HG02884 (cell line): ENCODE results near the gene KLF12.

Experiments
- ATAC-seq: cut with Tn5 transposase; IDR thresholded peaks from one replicate; pipeline ENCODE4 v1.9.1; 2021; ENCODE audit warnings: mild to moderate bottlenecking, moderate library complexity; ENCODE audit not compliant: unreplicated experiment

KLF12 gene

DNA sequence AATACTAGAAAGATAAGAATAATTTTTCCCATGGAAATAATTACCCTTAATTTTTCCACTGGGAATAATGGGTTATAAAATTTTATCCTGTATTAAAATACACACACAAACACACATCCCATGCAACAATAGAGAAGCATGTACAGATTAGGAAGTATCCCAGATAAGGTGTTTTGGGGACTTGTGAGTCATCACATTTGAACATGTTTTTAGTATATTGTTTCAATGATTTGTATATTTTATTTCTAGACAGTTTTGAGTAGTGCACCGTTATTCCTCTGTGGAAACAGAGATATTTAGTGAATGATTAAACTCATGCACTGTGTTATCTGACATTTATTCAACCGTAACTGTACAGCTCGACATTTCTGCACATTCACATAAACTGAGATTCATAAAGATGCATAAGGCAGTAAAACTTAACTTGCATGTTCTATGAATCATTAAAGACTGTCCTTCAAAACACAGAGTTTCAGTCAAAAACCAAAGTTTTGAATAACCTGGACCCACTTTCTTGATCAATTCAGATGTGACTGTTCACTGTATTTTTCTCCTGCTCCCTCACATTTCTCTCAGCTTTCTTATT is 30.1 kb downstream of the KLF12 start:
- no peak for ATAC-seq

DNA sequence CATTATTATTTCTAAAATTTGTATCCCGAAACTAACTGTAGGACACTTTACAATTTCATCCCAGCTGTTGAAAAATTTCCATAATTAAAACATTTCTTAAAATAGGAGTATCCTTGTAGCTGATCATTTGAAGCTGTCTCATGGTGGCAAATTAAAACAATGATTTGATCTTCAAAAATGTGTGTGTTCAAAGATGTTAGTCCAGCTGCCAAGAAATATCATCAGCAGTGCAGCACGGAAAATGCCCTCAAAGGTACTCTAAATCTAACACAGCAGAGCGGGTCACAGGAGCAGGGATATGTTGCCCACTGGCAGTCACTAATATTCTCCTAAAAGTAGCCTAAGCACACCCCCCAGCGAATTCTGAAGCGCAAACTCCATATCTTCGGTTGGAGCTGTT is 31.0 kb downstream of the KLF12 start:
- no peak for ATAC-seq

DNA sequence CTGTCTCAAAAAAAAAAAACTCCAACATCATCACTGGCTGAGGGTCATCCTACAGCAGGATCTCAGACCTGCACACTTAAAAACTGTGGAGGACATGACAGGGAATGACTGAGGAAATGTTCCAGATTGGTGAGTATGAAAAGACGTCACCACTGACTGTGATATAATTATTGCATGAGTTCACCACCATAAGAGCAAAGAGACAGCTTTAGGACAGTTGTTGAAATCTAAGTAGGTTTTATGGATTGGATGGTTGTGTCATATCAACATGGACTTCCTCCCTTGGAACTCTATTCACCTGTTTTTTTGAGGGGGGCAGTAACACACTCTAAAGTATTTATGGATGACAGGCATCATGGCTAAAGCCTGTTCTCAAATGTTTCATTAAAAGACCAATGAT is 31.5 kb downstream of the KLF12 start:
- no peak for ATAC-seq

- ATAC-seq, result no peak
Measured at GRCh38 chr13:74101436-74101835, 32.8 kb downstream of the KLF12 start.

GRCh38 chr13:74098077-74098476 is 36.1 kb downstream of the KLF12 start:
- no peak for ATAC-seq

DNA sequence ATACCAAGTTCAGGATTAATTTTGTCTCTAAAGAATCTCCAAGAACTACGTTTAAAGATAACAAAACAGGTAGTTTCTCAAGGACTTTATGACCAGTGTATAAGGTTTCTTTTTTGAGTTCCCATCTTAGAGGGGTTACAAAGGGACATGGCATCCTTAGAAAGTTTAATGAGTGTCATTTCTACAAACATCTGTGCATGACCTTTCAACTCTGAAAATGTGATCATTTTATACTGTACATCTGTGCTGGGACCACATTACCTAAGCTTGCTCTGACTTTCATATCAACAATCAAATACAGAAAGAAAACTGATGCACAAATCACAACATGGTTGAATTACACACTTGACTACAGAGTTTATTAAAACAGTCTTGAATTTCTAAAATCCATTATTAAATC is 37.1 kb downstream of the KLF12 start:
- no peak for ATAC-seq

GRCh38 chr13:74093691-74094090 is 40.5 kb downstream of the KLF12 start:
- ATAC-seq, result no peak

DNA sequence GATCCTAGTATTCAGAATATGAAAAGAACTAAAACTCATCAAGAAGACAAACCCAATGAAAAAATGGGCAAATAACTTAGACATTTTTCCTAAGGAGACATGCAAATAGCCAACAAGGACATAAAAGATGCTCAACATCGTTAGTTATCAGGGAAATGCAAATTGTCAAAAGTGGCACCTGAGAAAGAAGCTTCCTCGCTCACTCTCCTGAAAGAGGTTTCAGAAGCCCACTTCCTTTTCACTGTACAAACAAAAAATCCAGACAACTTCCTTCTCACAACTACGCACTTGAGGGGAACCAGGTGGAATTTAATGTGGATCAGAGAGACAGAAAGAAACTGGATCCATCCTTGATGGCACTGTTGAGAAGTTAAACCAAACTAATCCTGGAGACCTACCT is 41.5 kb downstream of the KLF12 start:
- no peak for ATAC-seq

- no peak for ATAC-seq
Measured at GRCh38 chr13:74090869-74091605, 43.2 kb downstream of the KLF12 start.

DNA sequence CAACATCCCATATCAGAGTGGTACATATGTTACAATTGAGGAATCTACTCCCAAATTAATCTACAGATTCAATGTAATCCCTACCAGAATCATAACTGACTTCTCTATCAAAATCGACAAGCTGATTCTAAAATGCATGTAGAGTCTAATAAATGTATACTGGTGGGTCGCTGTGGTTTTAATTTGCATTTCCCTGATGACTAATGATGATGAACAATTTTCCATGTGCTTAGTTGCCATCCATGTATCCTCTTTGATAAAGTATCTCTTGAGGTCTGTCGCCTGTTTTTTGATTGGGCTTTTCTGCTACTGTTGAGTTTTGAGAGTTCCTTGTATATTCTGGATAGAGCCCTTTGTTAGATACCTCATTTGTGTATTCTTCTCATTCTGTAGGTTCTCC is 43.8 kb downstream of the KLF12 start:
- no peak for ATAC-seq

DNA sequence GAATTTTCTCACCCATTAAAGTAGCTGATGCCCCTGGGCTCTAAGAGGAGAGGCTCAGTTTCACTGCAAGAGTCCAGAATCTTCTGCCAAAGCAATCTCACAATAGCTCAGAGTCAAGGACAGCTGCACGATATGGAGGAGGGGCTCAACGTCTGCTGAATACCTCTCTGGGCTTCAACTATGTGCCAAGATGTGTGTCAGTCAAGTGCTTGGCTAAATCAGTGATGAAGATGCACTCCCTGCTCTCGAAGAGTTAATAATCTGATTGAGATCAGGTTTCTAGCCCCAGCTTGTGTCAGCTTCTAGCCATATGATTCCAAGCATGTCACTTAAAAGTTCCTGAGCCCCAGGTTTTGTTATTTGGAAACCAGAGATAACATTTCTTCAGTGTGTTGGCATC is 46.8 kb downstream of the KLF12 start:
- no peak for ATAC-seq
